GM12878 (cell line): ENCODE results near the gene KRT34. TPM values are rescaled to one million over a fixed set of nuclear protein-coding genes. Genes with fewer than 3 reads are reported as not detected.

ENCODE experiments used
- ATAC-seq: fragments of 200-7000 bp; cut with Tn5 transposase; 3 replicates; pipeline ENCODE4 v1.9.1; 2020; ENCODE audit warnings: mild to moderate bottlenecking, moderate library complexity
- BruUV-seq: library from RNA; stranded (reverse); fragments of 400-500 nt; replicated peaks from 2 replicates; lab custom pipeline; 2021; lab: Mats Ljungman, UMichigan
- CTCF ChIA-PET: fragments of 300-600 bp; sonication (Branson Sonifier 250); formaldehyde crosslinking; extraction: SDS; loops from one replicate; lab custom pipeline; 2021; ENCODE audit warnings: inconsistent platforms; lab: Yijun Ruan, JAX
- POLR2A ChIA-PET: fragments of 350-600 bp; formaldehyde crosslinking; extraction: SDS; loops from one replicate; lab custom pipeline; 2021; ENCODE audit warnings: inconsistent platforms; lab: Charles Lee
- RAD21 ChIA-PET: fragments of 300-600 bp; sonication (Branson Sonifier 250); formaldehyde crosslinking; loops from one replicate; lab custom pipeline; 2023; ENCODE audit warnings: antibody characterized with exemption; ENCODE audit not compliant: unreplicated experiment; lab: Charles Lee
- SMC1A ChIA-PET: fragments of 300-600 bp; sonication (Branson Sonifier 250); formaldehyde crosslinking; loops from one replicate; lab custom pipeline; 2023; ENCODE audit not compliant: unreplicated experiment, uncharacterized antibody; lab: Charles Lee
- DNase-seq: peaks from one replicate; pipeline ENCODE4 v3.0.0-alpha.2; 2011; ENCODE audit warnings: low read depth, low spot score
- FAIRE-seq: peaks from 3 replicates; lab custom pipeline; 2011; peaks lifted over from hg19 to GRCh38; lab: Jason Lieb, UNC
- H2AFZ ChIP-seq: 2 replicates; pipeline ENCODE4 v1.6.0; 2011; ENCODE audit warnings: low read depth, low read length, control low read depth; ENCODE audit not compliant: control insufficient read depth
- H3K27ac ChIP-seq: 2 replicates; pipeline ENCODE4 v1.5.1; 2011; ENCODE audit warnings: control low read depth; ENCODE audit not compliant: control insufficient read depth, insufficient read depth
- H3K27me3 ChIP-seq, 2 experiments: replicated peaks in 1 of 2; 2 replicates each; pipeline versions ENCODE4 v1.6.0 to v1.6.1; 2011; ENCODE audit warnings: low read length in 1 of 2; ENCODE audit not compliant: control insufficient read depth in 2 of 2, insufficient read depth in 2 of 2
- H3K36me3 ChIP-seq, 2 experiments: 2 replicates each; pipeline ENCODE4 v1.5.1; 2011; ENCODE audit warnings: low read length in 1 of 2; ENCODE audit not compliant: control insufficient read depth in 2 of 2, insufficient read depth in 2 of 2
- H3K4me1 ChIP-seq: 2 replicates; pipeline ENCODE4 v1.6.1; 2011; ENCODE audit warnings: mild to moderate bottlenecking, low read length, moderate library complexity, mixed read lengths; ENCODE audit not compliant: control insufficient read depth, insufficient read depth
- H3K4me2 ChIP-seq: 2 replicates; pipeline ENCODE4 v1.6.0; 2011; ENCODE audit warnings: control low read depth; ENCODE audit not compliant: control insufficient read depth, insufficient read depth
- H3K4me3 ChIP-seq: fragments of 200-600 bp; sonication (generic); 2 replicates; pipeline ENCODE4 v1.5.1; 2016
- H3K79me2 ChIP-seq: 2 replicates; pipeline ENCODE4 v1.6.0; 2011; ENCODE audit warnings: low read length; ENCODE audit not compliant: control insufficient read depth, insufficient read depth
- H3K9ac ChIP-seq: 2 replicates; pipeline ENCODE4 v1.8.0; 2011; ENCODE audit warnings: low read length, control low read depth, mixed read lengths; ENCODE audit not compliant: control insufficient read depth, insufficient read depth
- H3K9me3 ChIP-seq: replicated peaks from 3 replicates; pipeline ENCODE4 v1.5.1; 2011; ENCODE audit warnings: mild to moderate bottlenecking, low read length; ENCODE audit not compliant: control insufficient read depth, insufficient read depth
- H4K20me1 ChIP-seq: 2 replicates; pipeline ENCODE4 v1.6.0; 2011; ENCODE audit not compliant: control insufficient read depth, insufficient read depth
- E2F4 ChIP-seq: IDR thresholded peaks from 2 replicates; pipeline ENCODE4 v1.6.1; 2012; ENCODE audit warnings: low read depth, low read length, improper control_type of control experiment
- EP300 ChIP-seq, 2 experiments: fragments of 150-350 bp in 1 of 2; IDR thresholded peaks; 2 replicates each; pipeline ENCODE4 v1.6.1; 2011 to 2012; ENCODE audit warnings: low read depth in 2 of 2, low read length in 2 of 2, borderline replicate concordance in 1 of 2, improper control_type of control experiment in 1 of 2, inconsistent platforms in 1 of 2; ENCODE audit not compliant: control insufficient read depth in 1 of 2
- FOXM1 ChIP-seq: IDR thresholded peaks from 2 replicates; pipeline ENCODE4 v1.6.1; 2012; ENCODE audit warnings: low read depth, mild to moderate bottlenecking, inconsistent platforms, low read length, moderate library complexity
- GATAD2B ChIP-seq: fragments of 450-650 bp; conservative IDR thresholded peaks from 2 replicates; pipeline ENCODE4 v1.6.1; 2017; ENCODE audit warnings: low read depth, mild to moderate bottlenecking, moderate library complexity
- HDAC6 ChIP-seq: fragments of 200-600 bp; sonication (generic); IDR thresholded peaks from one replicate; pipeline ENCODE4 v1.8.0; 2017; ENCODE audit warnings: antibody characterized with exemption; ENCODE audit not compliant: unreplicated experiment
- IRF4 ChIP-seq: IDR thresholded peaks from 2 replicates; pipeline ENCODE4 v1.6.1; 2011; ENCODE audit warnings: low read depth, low read length
- NFXL1 ChIP-seq: fragments of 450-650 bp; IDR thresholded peaks from 2 replicates; pipeline ENCODE4 v1.6.1; 2017; ENCODE audit warnings: antibody characterized with exemption, mild to moderate bottlenecking, borderline replicate concordance
- NR2C2 ChIP-seq: IDR thresholded peaks from 2 replicates; pipeline ENCODE4 v1.6.1; 2011; ENCODE audit warnings: borderline replicate concordance, low read depth; ENCODE audit not compliant: control insufficient read depth, insufficient read length
- PML ChIP-seq: IDR thresholded peaks from 2 replicates; pipeline ENCODE4 v1.6.1; 2012; ENCODE audit warnings: low read length, inconsistent platforms
- RELA ChIP-seq: fragments of 450-650 bp; IDR thresholded peaks from 2 replicates; pipeline ENCODE4 v1.8.0; 2014; ENCODE audit warnings: borderline replicate concordance; ENCODE audit not compliant: partially characterized antibody
- REST ChIP-seq: IDR thresholded peaks from 2 replicates; pipeline ENCODE4 v1.6.1; 2012; ENCODE audit warnings: mild to moderate bottlenecking, low read depth, low read length
- SIN3A ChIP-seq: IDR thresholded peaks from 2 replicates; pipeline ENCODE4 v1.6.1; 2012; ENCODE audit warnings: low read depth, low read length, improper control_type of control experiment
- SUZ12 ChIP-seq: fragments of 200-600 bp; sonication (generic); IDR thresholded peaks from one replicate; pipeline ENCODE4 v1.6.1; 2018; ENCODE audit warnings: antibody characterized with exemption, mild to moderate bottlenecking; ENCODE audit not compliant: unreplicated experiment
- TARDBP ChIP-seq: IDR thresholded peaks from 2 replicates; pipeline ENCODE4 v1.6.1; 2016; ENCODE audit warnings: borderline replicate concordance
- WGBS: methylation state at CpG from one replicate; pipeline ENCODE4 v1.1.6; 2016; ENCODE audit warnings: low lambda C conversion rate; ENCODE audit not compliant: insufficient replicate concordance, insufficient coverage; ENCODE audit errors: missing lambda C conversion rate; 5-methylcytosine and 5-hydroxymethylcytosine counted together
- in situ Hi-C: fragments of 300-500 bp; cut with MboI; formaldehyde crosslinking; loops from 9 replicates; pipeline ENCODE4 v1.14.3; 2018; ENCODE audit warnings: mixed read lengths
- intact Hi-C: fragments of 100-400 bp; cut with micrococcal nuclease; formaldehyde crosslinking; loops from one replicate; pipeline ENCODE4 v1.14.2; 2022; ENCODE audit not compliant: unreplicated experiment
- polyA plus RNA-seq, 11 experiments: library from polyadenylated mRNA; depleted of rRNA in 4 of 11; unstranded in 6 of 11; stranded (reverse) in 5 of 11; fragments of >200 nt; fragmentation: Nextera tagmentation in 4 of 11; fragmentation: Illumina TruSeq in 1 of 11; extraction: Ambion mirVana in 4 of 11; extraction: Trizol in 1 of 11; gene quantifications; 1 replicate in 1 of 11; 2 replicates in 10 of 11; pipeline versions ENCODE4 v1.2.1 to v1.2.3, GENCODE V29; 2011 to 2016; ENCODE audit warnings: inconsistent platforms in 2 of 11, missing spikeins in 2 of 11, low read depth in 1 of 11
- total RNA-seq, 4 experiments: library from RNA; depleted of rRNA in 3 of 4; stranded (reverse); fragments of >200 nt in 3 of 4; fragmentation: Illumina TruSeq in 1 of 4; extraction: Trizol in 1 of 4; gene quantifications; 2 replicates each; pipeline versions ENCODE4 v1.2.1 to v1.2.3, GENCODE V29; 2013 to 2021
- TF ChIP-seq, protein P1 (sequence below): IDR thresholded peaks from 2 replicates; pipeline ENCODE4 v1.6.1; 2011; ENCODE audit warnings: borderline replicate concordance, low read depth, mild to moderate bottlenecking, moderate library complexity, mixed read lengths, low read length; ENCODE audit not compliant: insufficient read depth; ENCODE audit errors: extremely low read length
- TF ChIP-seq, protein P2 (sequence below): IDR thresholded peaks from 2 replicates; pipeline ENCODE4 v1.6.1; 2012; ENCODE audit warnings: low read length, inconsistent platforms

Gene KRT34
- total and polyA plus RNA-seq, 10 of the 15 experiments (the other 5 are each of a cell fraction or from before 2014, with no cell fraction given): not detected

- WGBS: 4% methylated on average over 2 of the region's 2 CpGs
- Histone ChIP-seq H3K36me3 (no peaks in the 10 kb centered on the region; a peak in 1 of 4 replicates), H4K20me1 (no peaks in the 10 kb centered on the region; the same call in 1 of the 2 replicates), H3K4me2 (peak overlapping the region; percentile 41; the same call in 1 of the 2 replicates), H3K27ac (no peak overlapping the region; the same call in 1 of the 2 replicates), H3K4me3 (no peak overlapping the region), H2AFZ (no peak overlapping the region), H3K79me2 (no peaks in the 10 kb centered on the region), H3K9me3 (peaks cover 4% of the 10 kb centered on the region; the same call in 2 of the 3 replicates), H3K27me3 (no peaks in the 10 kb centered on the region), H3K4me1 (peaks cover 28% of the 10 kb centered on the region), H3K9ac (no peak overlapping the region)
- peak; percentile 15 for ATAC-seq
- POLR2A ChIA-PET: no interaction called here
- no TSS peak for BruUV-seq
- FAIRE-seq: no peak
- intact Hi-C loops (no loop called here), in situ Hi-C loops (no loop called here)
- SMC1A ChIA-PET: interaction anchor here (0.6 to 1.7 kb wide), 5 partner anchors 9 to 736 kb away, joined by 3 to 4 read pairs (median 3); no protein-coding TSS in a partner anchor
- RAD21 ChIA-PET: interaction anchor here (2.4 kb wide), 1 partner anchor 18 kb away, joined by 8 read pairs; no protein-coding TSS in a partner anchor
- DNase-seq: no peak
- CTCF ChIA-PET: interaction anchor here (0.8 to 2.6 kb wide), 4 partner anchors 17 to 323 kb away, joined by 3 to 6 read pairs (median 4); no protein-coding TSS in a partner anchor
- TF ChIP-seq FOXM1 (no peak), E2F4 (no peak), RELA (no peak), TARDBP (no peak), NR2C2 (no peak), HDAC6 (no peak), GATAD2B (no peak), IRF4 (no peak), SIN3A (no peak), EP300 (IDR thresholded peaks at IDR 0.05; ENCODE audit: borderline replicate concordance in 1 of 2, control insufficient read depth in 1 of 2, low read depth in 2 of 2, low read length in 2 of 2) (no peak), NFXL1 (no peak), SUZ12 (no peak), REST (no peak), PML (no peak)
- TF ChIP-seq, protein P1, sequence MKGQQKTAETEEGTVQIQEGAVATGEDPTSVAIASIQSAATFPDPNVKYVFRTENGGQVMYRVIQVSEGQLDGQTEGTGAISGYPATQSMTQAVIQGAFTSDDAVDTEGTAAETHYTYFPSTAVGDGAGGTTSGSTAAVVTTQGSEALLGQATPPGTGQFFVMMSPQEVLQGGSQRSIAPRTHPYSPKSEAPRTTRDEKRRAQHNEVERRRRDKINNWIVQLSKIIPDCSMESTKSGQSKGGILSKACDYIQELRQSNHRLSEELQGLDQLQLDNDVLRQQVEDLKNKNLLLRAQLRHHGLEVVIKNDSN: no peak
- TF ChIP-seq, protein P2, sequence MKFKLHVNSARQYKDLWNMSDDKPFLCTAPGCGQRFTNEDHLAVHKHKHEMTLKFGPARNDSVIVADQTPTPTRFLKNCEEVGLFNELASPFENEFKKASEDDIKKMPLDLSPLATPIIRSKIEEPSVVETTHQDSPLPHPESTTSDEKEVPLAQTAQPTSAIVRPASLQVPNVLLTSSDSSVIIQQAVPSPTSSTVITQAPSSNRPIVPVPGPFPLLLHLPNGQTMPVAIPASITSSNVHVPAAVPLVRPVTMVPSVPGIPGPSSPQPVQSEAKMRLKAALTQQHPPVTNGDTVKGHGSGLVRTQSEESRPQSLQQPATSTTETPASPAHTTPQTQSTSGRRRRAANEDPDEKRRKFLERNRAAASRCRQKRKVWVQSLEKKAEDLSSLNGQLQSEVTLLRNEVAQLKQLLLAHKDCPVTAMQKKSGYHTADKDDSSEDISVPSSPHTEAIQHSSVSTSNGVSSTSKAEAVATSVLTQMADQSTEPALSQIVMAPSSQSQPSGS: no peak
Measured at GRCh38 chr17:41339571-41340172, 42.4 kb downstream of the KRT34 start.
